Measurements from ENCODE around the gene WDR75. TPM values are rescaled to one million over a fixed set of nuclear protein-coding genes. Genes with fewer than 3 reads are reported as not detected.
A peak's percentile ranks its signal among the peaks of the same experiment; 100 is the strongest.

Gene WDR75
- polyA plus RNA-seq, 1 donor (not counting 4 experiments of a cell fraction or from before 2014, with no cell fraction given): 60.4 TPM

- no peaks in the 10 kb centered on the region for H3K9me3 ChIP-seq (ENCODE audit: control insufficient read depth, low read depth, low read length)
- no peaks in the 10 kb centered on the region for H3K27me3 ChIP-seq (ENCODE audit: control insufficient read depth, extremely low read depth, insufficient read depth, low read length)
- TF ChIP-seq CTCF (optimal IDR thresholded peaks at IDR 0.05 in 1 of 3, IDR thresholded peaks at IDR 0.05 in 1 of 3, conservative IDR thresholded peaks at IDR 0.05 in 1 of 3; ENCODE audit: extremely low read depth in 1 of 3, insufficient read depth in 2 of 3, low read length in 3 of 3): no peak
- TF ChIP-seq EZH2 (IDR thresholded peaks at IDR 0.05; ENCODE audit: low read length): no peak
- peaks cover 4% of the 10 kb centered on the region for H3K4me1 ChIP-seq (ENCODE audit: control insufficient read depth, extremely low read depth, insufficient read depth, low read length)
- H3K9ac ChIP-seq (ENCODE audit: control insufficient read depth, extremely low read depth, insufficient read depth, low read length): no peak overlapping the region
- FAIRE-seq (peak; percentile 41), DNase-seq (ENCODE audit: low read depth, low spot score) (peak; percentile 1)
- H3K4me3 ChIP-seq (ENCODE audit: control insufficient read depth in 2 of 3, extremely low read depth in 1 of 3, insufficient read depth in 2 of 3, low read depth in 1 of 3, low read length in 3 of 3): no peak overlapping the region
- H3K27ac ChIP-seq (ENCODE audit: control insufficient read depth, insufficient read depth, low read length): no peak overlapping the region
- dilution Hi-C loops (cut with MboI; ENCODE audit: extremely low pct_ligation_motif_present, low sequenced_read_pairs): no loop called here
- H3K9me1 ChIP-seq (ENCODE audit: control insufficient read depth, extremely low read depth, insufficient read depth, low read length): no peaks in the 10 kb centered on the region
- no peaks in the 10 kb centered on the region for H3K36me3 ChIP-seq (ENCODE audit: control insufficient read depth in 2 of 2, extremely low read depth in 1 of 2, insufficient read depth in 2 of 2, low read length in 2 of 2)
- H4K20me1 ChIP-seq (ENCODE audit: control insufficient read depth, extremely low read depth, insufficient read depth, low read length): no peaks in the 10 kb centered on the region
- H3K79me2 ChIP-seq (ENCODE audit: control insufficient read depth, insufficient read depth, low read length): no peaks in the 10 kb centered on the region
- no peak overlapping the region for H3K4me2 ChIP-seq (ENCODE audit: control insufficient read depth, extremely low read depth, insufficient read depth, low read depth, low read length)
- H2AFZ ChIP-seq (ENCODE audit: control insufficient read depth, low read length): no peak overlapping the region
Observed at GRCh38 chr2:189506514-189506976, 65.3 kb downstream of the WDR75 start.

- Histone ChIP-seq H3K4me3 (ENCODE audit: control insufficient read depth in 2 of 3, extremely low read depth in 1 of 3, insufficient read depth in 2 of 3, low read depth in 1 of 3, low read length in 3 of 3) (no peak overlapping the region), H3K9me1 (ENCODE audit: control insufficient read depth, extremely low read depth, insufficient read depth, low read length) (no peaks in the 10 kb centered on the region), H3K4me1 (ENCODE audit: control insufficient read depth, extremely low read depth, insufficient read depth, low read length) (peaks cover 4% of the 10 kb centered on the region), H3K27ac (ENCODE audit: control insufficient read depth, insufficient read depth, low read length) (no peak overlapping the region), H2AFZ (ENCODE audit: control insufficient read depth, low read length) (no peak overlapping the region), H3K9ac (ENCODE audit: control insufficient read depth, extremely low read depth, insufficient read depth, low read length) (no peak overlapping the region), H3K27me3 (ENCODE audit: control insufficient read depth, extremely low read depth, insufficient read depth, low read length) (no peaks in the 10 kb centered on the region), H4K20me1 (ENCODE audit: control insufficient read depth, extremely low read depth, insufficient read depth, low read length) (no peaks in the 10 kb centered on the region), H3K79me2 (ENCODE audit: control insufficient read depth, insufficient read depth, low read length) (no peaks in the 10 kb centered on the region), H3K36me3 (ENCODE audit: control insufficient read depth in 2 of 2, extremely low read depth in 1 of 2, insufficient read depth in 2 of 2, low read length in 2 of 2) (no peaks in the 10 kb centered on the region), H3K9me3 (ENCODE audit: control insufficient read depth, low read depth, low read length) (no peaks in the 10 kb centered on the region), H3K4me2 (ENCODE audit: control insufficient read depth, extremely low read depth, insufficient read depth, low read depth, low read length) (no peak overlapping the region)
- dilution Hi-C loops (cut with MboI; ENCODE audit: extremely low pct_ligation_motif_present, low sequenced_read_pairs): no loop called here
- DNase-seq (ENCODE audit: low read depth, low spot score) (no peak), FAIRE-seq (no peak)
- TF ChIP-seq CTCF (optimal IDR thresholded peaks at IDR 0.05 in 1 of 3, IDR thresholded peaks at IDR 0.05 in 1 of 3, conservative IDR thresholded peaks at IDR 0.05 in 1 of 3; ENCODE audit: extremely low read depth in 1 of 3, insufficient read depth in 2 of 3, low read length in 3 of 3): no peak
- no peak for TF ChIP-seq EZH2 (IDR thresholded peaks at IDR 0.05; ENCODE audit: low read length)
Observed at GRCh38 chr2:189511210-189511959, 70.1 kb downstream of the WDR75 start.
